ENCODE data around the gene TM4SF20.
"Not testable (repeated sequence)": the region's sequence is repeated elsewhere in the genome, so short reads cannot be mapped to it uniquely, and the experiment has no call there.

The TM4SF20 gene

DNA sequence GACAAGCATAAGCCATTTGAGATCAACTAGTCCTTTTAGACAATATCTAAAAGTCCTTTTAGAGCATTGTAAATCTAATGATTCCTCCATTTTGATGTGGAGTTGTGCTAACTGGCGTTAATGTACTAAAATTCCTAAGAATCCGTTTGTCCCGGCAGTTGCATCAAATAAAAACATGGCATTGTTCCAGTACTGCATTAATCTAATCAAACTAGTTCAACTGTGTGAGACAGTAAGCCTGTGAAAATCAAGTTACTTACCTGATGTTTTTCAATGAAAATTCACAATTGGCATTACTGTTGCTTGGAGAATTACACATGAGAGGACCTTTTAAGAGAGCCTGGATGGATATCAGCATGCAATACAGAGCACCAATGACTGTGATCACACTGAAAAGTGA lies 13.3 kb downstream of the TM4SF20 start:
- H3K27ac ChIP-seq (replicated peaks): no peak overlapping the region
- DNase-seq (ENCODE audit: low read depth in 1 of 2, low spot score in 1 of 2): no peak

DNA sequence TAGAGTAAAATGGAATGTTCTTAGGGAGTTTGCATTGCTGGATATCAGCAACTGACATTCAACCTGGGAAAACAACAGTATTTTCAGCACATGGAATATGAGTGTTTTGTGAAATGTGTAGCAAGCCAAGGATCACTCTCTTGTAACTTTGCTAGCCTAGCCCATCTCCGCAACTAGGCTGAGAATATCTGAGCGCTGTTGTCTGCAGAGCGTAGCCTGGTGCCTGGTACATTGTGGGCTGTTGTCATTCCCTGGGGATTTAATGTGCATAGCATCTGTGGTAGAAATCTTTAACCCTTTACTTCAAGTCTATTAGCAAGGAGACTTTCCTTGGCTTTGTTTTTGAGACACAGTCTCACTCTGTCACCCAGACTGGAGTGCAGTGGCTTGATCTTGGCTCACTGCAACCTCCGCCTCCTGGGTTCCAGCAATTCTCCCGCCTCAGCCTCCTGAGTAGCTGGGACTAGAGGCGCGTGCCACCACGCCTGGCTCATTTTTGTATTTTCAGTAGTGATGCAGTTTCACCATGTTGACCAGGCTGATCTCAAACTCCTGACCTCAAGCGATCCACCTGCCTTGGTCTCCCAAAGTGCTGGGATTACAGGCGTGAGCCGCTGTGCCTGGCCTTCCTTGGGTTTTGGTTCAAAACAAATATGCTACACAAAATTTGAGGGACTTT lies 14.4 kb downstream of the TM4SF20 start:
- not testable (repeated sequence) for H3K27ac ChIP-seq (replicated peaks); H3K4me3 ChIP-seq (replicated peaks; ENCODE audit: insufficient read depth, low read length); H3K27me3 ChIP-seq (ENCODE audit: insufficient read depth, poor library complexity, severe bottlenecking); DNase-seq (ENCODE audit: low read depth in 1 of 2, low spot score in 1 of 2)

More for the DNA sequence above, 13.3 kb downstream of the TM4SF20 start:
- no peaks in the 10 kb centered on the region for H3K27me3 ChIP-seq (ENCODE audit: insufficient read depth, poor library complexity, severe bottlenecking)
- TF ChIP-seq SPI1 (IDR thresholded peaks at IDR 0.05; ENCODE audit: borderline replicate concordance, low read depth) (no peak), GABPA (IDR thresholded peaks at IDR 0.05; ENCODE audit: low read depth) (no peak), POLR2AphosphoS5 (IDR thresholded peaks at IDR 0.05; ENCODE audit: low read depth) (no peak), REST (IDR thresholded peaks at IDR 0.05; ENCODE audit: insufficient replicate concordance, low read depth) (no peak)
- TF ChIP-seq, protein P1, sequence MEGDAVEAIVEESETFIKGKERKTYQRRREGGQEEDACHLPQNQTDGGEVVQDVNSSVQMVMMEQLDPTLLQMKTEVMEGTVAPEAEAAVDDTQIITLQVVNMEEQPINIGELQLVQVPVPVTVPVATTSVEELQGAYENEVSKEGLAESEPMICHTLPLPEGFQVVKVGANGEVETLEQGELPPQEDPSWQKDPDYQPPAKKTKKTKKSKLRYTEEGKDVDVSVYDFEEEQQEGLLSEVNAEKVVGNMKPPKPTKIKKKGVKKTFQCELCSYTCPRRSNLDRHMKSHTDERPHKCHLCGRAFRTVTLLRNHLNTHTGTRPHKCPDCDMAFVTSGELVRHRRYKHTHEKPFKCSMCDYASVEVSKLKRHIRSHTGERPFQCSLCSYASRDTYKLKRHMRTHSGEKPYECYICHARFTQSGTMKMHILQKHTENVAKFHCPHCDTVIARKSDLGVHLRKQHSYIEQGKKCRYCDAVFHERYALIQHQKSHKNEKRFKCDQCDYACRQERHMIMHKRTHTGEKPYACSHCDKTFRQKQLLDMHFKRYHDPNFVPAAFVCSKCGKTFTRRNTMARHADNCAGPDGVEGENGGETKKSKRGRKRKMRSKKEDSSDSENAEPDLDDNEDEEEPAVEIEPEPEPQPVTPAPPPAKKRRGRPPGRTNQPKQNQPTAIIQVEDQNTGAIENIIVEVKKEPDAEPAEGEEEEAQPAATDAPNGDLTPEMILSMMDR (IDR thresholded peaks at IDR 0.05; ENCODE audit: insufficient read depth, low read length): no peak
- H3K4me3 ChIP-seq (replicated peaks; ENCODE audit: insufficient read depth, low read length): no peak overlapping the region

GRCh38 chr2:227363756-227364155 lies 15.3 kb downstream of the TM4SF20 start:
- Histone ChIP-seq H3K27ac (replicated peaks) (no peak overlapping the region), H3K27me3 (ENCODE audit: insufficient read depth, poor library complexity, severe bottlenecking) (no peaks in the 10 kb centered on the region), H3K4me3 (replicated peaks; ENCODE audit: insufficient read depth, low read length) (no peak overlapping the region)
- no peak for DNase-seq (ENCODE audit: low read depth in 1 of 2, low spot score in 1 of 2)
- no peak for TF ChIP-seq GABPA (IDR thresholded peaks at IDR 0.05; ENCODE audit: low read depth)
- TF ChIP-seq REST (IDR thresholded peaks at IDR 0.05; ENCODE audit: insufficient replicate concordance, low read depth): no peak
- TF ChIP-seq POLR2AphosphoS5 (IDR thresholded peaks at IDR 0.05; ENCODE audit: low read depth): no peak
- TF ChIP-seq, protein P1 (IDR thresholded peaks at IDR 0.05; ENCODE audit: insufficient read depth, low read length): no peak
- TF ChIP-seq SPI1 (IDR thresholded peaks at IDR 0.05; ENCODE audit: borderline replicate concordance, low read depth): no peak

- DNase-seq (ENCODE audit: low read depth in 1 of 2, low spot score in 1 of 2): no peak
- H3K27me3 ChIP-seq (ENCODE audit: insufficient read depth, poor library complexity, severe bottlenecking): no peaks in the 10 kb centered on the region
- H3K27ac ChIP-seq (replicated peaks): no peak overlapping the region
- TF ChIP-seq REST (IDR thresholded peaks at IDR 0.05; ENCODE audit: insufficient replicate concordance, low read depth): no peak
- TF ChIP-seq, protein P1 (IDR thresholded peaks at IDR 0.05; ENCODE audit: insufficient read depth, low read length): no peak
- TF ChIP-seq GABPA (IDR thresholded peaks at IDR 0.05; ENCODE audit: low read depth): no peak
- no peak for TF ChIP-seq POLR2AphosphoS5 (IDR thresholded peaks at IDR 0.05; ENCODE audit: low read depth)
- TF ChIP-seq SPI1 (IDR thresholded peaks at IDR 0.05; ENCODE audit: borderline replicate concordance, low read depth): no peak
- no peak overlapping the region for H3K4me3 ChIP-seq (replicated peaks; ENCODE audit: insufficient read depth, low read length)
These were observed 18.8 kb downstream of the TM4SF20 start for GRCh38 chr2:227360351-227360750.
